GM21360 (cell line): ENCODE data around the gene NDUFB1.

Experiments used
- ATAC-seq: cut with Tn5 transposase; IDR thresholded peaks from one replicate; pipeline ENCODE4 v1.9.1; 2021; ENCODE audit warnings: mild to moderate bottlenecking, moderate library complexity; ENCODE audit not compliant: unreplicated experiment

The NDUFB1 gene

GRCh38 chr14:92099802-92100201, 21.7 kb downstream of the NDUFB1 start:
- no peak for ATAC-seq

GRCh38 chr14:92093320-92093719, 28.2 kb downstream of the NDUFB1 start:
- ATAC-seq, result no peak

DNA sequence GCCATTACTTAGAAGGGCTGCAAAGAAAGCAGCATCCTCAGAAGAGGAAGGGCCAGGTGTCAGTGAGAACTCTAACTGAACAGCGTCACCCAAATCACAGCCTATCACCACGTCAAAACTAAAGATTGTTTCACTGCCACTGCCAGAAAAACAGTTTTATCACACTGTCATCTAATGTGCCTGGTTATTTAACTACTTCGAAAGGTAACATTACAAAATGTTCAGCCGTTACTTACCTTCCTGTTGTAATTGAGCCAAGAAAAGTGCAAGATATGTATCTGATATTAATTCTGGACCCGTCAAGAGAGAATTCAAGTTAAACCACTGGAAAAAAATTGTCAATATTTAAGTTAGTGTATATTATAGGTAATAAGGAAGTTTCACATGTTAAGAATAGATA, 33.0 kb downstream of the NDUFB1 start:
- ATAC-seq, result no peak

DNA sequence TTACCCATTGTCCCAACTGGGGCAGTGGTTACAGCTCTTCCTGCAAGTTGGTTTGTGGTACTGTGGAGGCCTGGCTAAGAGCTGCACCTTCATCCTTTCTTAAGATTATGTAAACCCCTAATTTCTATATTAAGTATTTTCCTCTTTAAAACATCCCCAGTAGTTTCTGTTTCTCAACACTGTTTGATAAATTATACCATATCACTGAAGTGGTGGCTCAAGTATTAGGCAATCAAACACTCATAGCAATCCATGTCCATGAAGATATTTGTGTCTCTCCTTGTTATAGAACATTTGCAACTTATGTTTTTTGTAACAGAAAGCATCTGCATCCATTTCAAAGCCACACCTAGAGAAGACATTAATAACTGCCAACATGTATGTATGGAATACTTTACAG, 47.0 kb downstream of the NDUFB1 start:
- ATAC-seq, result no peak
